HepG2 (cell line): ENCODE data around the gene ICAM3. TPM values are rescaled to one million over a fixed set of nuclear protein-coding genes. Genes with fewer than 3 reads are reported as not detected.

Source experiments
- AHDC1 ChIP-seq: sonication (generic); formaldehyde crosslinking; IDR thresholded peaks from 2 replicates; pipeline ENCODE4 v1.5.1; 2020; ENCODE audit warnings: mild to moderate bottlenecking, missing genetic modification reagents, borderline replicate concordance
- DNMT1 ChIP-seq: sonication (generic); formaldehyde crosslinking; IDR thresholded peaks from 2 replicates; pipeline ENCODE4 v1.5.1; 2020; ENCODE audit warnings: mild to moderate bottlenecking, missing genetic modification reagents
- HNRNPUL1 ChIP-seq: fragments of 200-400 bp; formaldehyde crosslinking; IDR thresholded peaks from 2 replicates; pipeline ENCODE4 v1.6.1; 2017; ENCODE audit warnings: low read depth, mild to moderate bottlenecking, low read length, moderate library complexity
- NR1H2 ChIP-seq: sonication (generic); formaldehyde crosslinking; IDR thresholded peaks from 2 replicates; pipeline ENCODE4 v1.8.1; 2022; ENCODE audit warnings: low read depth, missing genetic modification reagents, borderline replicate concordance
- PAF1 ChIP-seq: IDR thresholded peaks from 2 replicates; pipeline ENCODE4 v1.6.1; 2016; ENCODE audit warnings: missing genetic modification reagents, missing compliant biosample characterization
- SNRNP70 ChIP-seq: fragments of 200-400 bp; formaldehyde crosslinking; IDR thresholded peaks from 2 replicates; pipeline ENCODE4 v1.6.1; 2017; ENCODE audit warnings: mild to moderate bottlenecking, low read depth, low read length, moderate library complexity
- ZBTB25 ChIP-seq: IDR thresholded peaks from 2 replicates; pipeline ENCODE4 v1.6.1; 2018; ENCODE audit warnings: missing genetic modification reagents
- ZNF703 ChIP-seq: sonication (generic); formaldehyde crosslinking; IDR thresholded peaks from 2 replicates; pipeline ENCODE4 v1.5.1; 2020; ENCODE audit warnings: missing genetic modification reagents, mild to moderate bottlenecking, moderate library complexity, borderline replicate concordance
- ZNF879 ChIP-seq: sonication (generic); formaldehyde crosslinking; IDR thresholded peaks from 2 replicates; pipeline ENCODE4 v1.8.1; 2023; ENCODE audit warnings: missing genetic modification reagents
- polyA plus RNA-seq, 8 experiments: library from polyadenylated mRNA; depleted of rRNA in 3 of 8; stranded (reverse) in 7 of 8; unstranded in 1 of 8; fragments of >200 nt; fragmentation: Illumina TruSeq in 4 of 8; extraction: Trizol in 4 of 8; gene quantifications; 2 replicates each; pipeline versions ENCODE4 v1.2.1 to v1.2.3, GENCODE V29; 2011 to 2016; ENCODE audit warnings: low read depth in 4 of 8, missing spikeins in 1 of 8, mixed read lengths in 1 of 8; ENCODE audit not compliant: insufficient read depth in 1 of 8
- total RNA-seq, 5 experiments: library from RNA; depleted of rRNA; stranded (reverse); fragments of >200 nt; fragmentation: Illumina TruSeq; extraction: Trizol; gene quantifications; 2 replicates each; pipeline ENCODE4 v1.2.3, GENCODE V29; 2016; ENCODE audit warnings: low read depth in 1 of 5
- TF ChIP-seq, protein P1 (sequence below): sonication (generic); formaldehyde crosslinking; conservative IDR thresholded peaks from 2 replicates; pipeline ENCODE4 v1.4.0; 2020; ENCODE audit warnings: missing genetic modification reagents
- TF ChIP-seq, protein P2 (sequence below): sonication (generic); formaldehyde crosslinking; IDR thresholded peaks from 2 replicates; pipeline ENCODE4 v1.8.1; 2023; ENCODE audit warnings: mild to moderate bottlenecking, inconsistent platforms, moderate library complexity, missing genetic modification reagents, borderline replicate concordance
- TF ChIP-seq, protein P3 (sequence below): sonication (generic); formaldehyde crosslinking; IDR thresholded peaks from 2 replicates; pipeline ENCODE4 v1.5.0; 2020; ENCODE audit warnings: mild to moderate bottlenecking, missing genetic modification reagents, borderline replicate concordance
- TF ChIP-seq, protein P4 (sequence below): sonication (generic); formaldehyde crosslinking; IDR thresholded peaks from 2 replicates; pipeline ENCODE4 v1.5.0; 2020; ENCODE audit warnings: missing genetic modification reagents, mild to moderate bottlenecking, borderline replicate concordance

The ICAM3 gene
- total and polyA plus RNA-seq, 2 of the 13 experiments (the other 11 are each of a cell fraction or from before 2014, with no cell fraction given) = 14.1 to 21.0 TPM

DNA sequence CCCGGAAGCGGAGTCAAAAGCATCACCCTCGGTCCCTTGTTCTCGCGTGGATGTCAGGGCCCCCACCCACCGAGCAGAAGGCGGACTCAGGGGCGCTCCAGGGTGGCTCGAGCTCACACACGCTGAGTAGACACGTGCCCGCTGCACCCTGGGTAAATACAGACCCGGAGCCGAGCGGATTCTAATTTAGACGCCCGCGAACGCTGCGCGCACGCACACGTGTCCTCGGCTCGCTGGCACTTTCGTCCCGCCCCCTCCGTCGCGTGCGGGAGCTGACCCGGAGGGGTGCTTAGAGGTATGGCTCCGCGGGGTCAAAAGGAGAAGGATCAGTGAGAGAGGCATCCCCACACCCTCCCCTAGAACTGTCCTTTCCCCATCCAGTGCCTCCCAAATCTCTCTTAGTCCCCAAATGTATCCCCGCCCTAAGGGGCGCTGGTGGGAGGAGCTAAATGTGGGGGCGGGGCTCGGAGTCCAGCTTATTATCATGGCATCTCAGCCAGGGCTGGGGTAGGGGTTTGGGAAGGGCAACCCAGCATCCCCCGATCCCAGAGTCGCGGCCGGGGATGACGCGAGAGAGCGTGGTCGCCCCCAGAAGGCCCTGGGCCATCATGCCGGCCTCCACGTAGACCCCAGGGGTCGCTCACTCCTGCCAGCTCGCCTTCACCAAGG lies 50.1 kb downstream of the ICAM3 start (continued):
- no peak for TF ChIP-seq AHDC1 (CRISPR knock-in tag)
- no peak for TF ChIP-seq SNRNP70
- TF ChIP-seq, protein P1, sequence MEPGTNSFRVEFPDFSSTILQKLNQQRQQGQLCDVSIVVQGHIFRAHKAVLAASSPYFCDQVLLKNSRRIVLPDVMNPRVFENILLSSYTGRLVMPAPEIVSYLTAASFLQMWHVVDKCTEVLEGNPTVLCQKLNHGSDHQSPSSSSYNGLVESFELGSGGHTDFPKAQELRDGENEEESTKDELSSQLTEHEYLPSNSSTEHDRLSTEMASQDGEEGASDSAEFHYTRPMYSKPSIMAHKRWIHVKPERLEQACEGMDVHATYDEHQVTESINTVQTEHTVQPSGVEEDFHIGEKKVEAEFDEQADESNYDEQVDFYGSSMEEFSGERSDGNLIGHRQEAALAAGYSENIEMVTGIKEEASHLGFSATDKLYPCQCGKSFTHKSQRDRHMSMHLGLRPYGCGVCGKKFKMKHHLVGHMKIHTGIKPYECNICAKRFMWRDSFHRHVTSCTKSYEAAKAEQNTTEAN = peak; percentile 43; the same call in 1 of the 2 replicates
- no peak for TF ChIP-seq PAF1 (CRISPR knock-in tag)
- TF ChIP-seq NR1H2 = no peak
- no peak; the same call in 1 of the 2 replicates for TF ChIP-seq ZNF703 (CRISPR knock-in tag)
- TF ChIP-seq, protein P2, sequence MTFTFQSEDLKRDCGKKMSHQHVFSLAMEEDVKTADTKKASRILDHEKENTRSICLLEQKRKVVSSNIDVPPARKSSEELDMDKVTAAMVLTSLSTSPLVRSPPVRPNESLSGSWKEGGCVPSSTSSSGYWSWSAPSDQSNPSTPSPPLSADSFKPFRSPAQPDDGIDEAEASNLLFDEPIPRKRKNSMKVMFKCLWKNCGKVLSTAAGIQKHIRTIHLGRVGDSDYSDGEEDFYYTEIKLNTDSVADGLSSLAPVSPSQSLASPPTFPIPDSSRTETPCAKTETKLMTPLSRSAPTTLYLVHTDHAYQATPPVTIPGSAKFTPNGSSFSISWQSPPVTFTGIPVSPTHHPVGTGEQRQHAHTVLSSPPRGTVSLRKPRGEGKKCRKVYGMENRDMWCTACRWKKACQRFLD (CRISPR knock-in tag) = peak; percentile 46; the same call in 1 of the 2 replicates
- no peak for TF ChIP-seq DNMT1 (CRISPR knock-in tag)
- TF ChIP-seq, protein P3, sequence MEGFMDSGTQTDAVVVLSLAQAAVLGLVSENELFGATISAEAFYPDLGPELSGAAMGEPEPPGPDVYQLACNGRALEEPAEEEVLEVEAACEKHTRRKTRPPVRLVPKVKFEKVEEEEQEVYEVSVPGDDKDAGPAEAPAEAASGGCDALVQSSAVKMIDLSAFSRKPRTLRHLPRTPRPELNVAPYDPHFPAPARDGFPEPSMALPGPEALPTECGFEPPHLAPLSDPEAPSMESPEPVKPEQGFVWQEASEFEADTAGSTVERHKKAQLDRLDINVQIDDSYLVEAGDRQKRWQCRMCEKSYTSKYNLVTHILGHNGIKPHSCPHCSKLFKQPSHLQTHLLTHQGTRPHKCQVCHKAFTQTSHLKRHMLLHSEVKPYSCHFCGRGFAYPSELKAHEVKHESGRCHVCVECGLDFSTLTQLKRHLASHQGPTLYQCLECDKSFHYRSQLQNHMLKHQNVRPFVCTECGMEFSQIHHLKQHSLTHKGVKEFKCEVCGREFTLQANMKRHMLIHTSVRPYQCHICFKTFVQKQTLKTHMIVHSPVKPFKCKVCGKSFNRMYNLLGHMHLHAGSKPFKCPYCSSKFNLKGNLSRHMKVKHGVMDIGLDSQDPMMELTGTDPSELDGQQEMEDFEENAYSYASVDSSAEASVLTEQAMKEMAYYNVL = no peak
- TF ChIP-seq HNRNPUL1 = no peak
- TF ChIP-seq, protein P4, sequence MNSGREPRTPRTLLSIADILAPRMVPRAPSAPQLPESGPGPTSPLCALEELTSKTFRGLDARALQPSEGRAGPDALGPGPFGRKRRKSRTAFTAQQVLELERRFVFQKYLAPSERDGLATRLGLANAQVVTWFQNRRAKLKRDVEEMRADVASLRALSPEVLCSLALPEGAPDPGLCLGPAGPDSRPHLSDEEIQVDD = peak; percentile 87; the same call in 1 of the 2 replicates
- peak; percentile 65; the same call in 1 of the 2 replicates for TF ChIP-seq ZNF879 (CRISPR knock-in tag)
- TF ChIP-seq ZBTB25 (CRISPR knock-in tag) = no peak
